HepG2 (cell line): ENCODE measurements around the gene SAMD10. TPM values are rescaled to one million over a fixed set of nuclear protein-coding genes. Genes with fewer than 3 reads are reported as not detected.
A peak's percentile ranks its signal among the peaks of the same experiment; 100 is the strongest.

Experiments
- ATAC-seq: fragments of 200-7000 bp; cut with Tn5 transposase; 3 replicates; pipeline ENCODE4 v1.9.1; 2020; ENCODE audit warnings: mild to moderate bottlenecking, moderate library complexity
- BruUV-seq: library from RNA; stranded (reverse); fragments of 400-500 nt; replicated peaks from 2 replicates; lab custom pipeline; 2021; lab: Mats Ljungman, UMichigan
- CTCF ChIA-PET: fragments of 300-600 bp; formaldehyde crosslinking; extraction: SDS; loops from one replicate; lab custom pipeline; 2021; ENCODE audit warnings: low total read pairs, inconsistent platforms, low intra/inter-chr PET ratio; lab: Yijun Ruan, JAX
- POLR2A ChIA-PET: fragments of 350-600 bp; sonication (Branson Sonifier 250); formaldehyde crosslinking; loops from one replicate; lab custom pipeline; 2020; ENCODE audit warnings: antibody characterized with exemption, inconsistent platforms; lab: Yijun Ruan, JAX
- DNase-seq: peaks from one replicate; pipeline ENCODE4 v3.0.0-alpha.2; 2015; ENCODE audit warnings: low spot score
- FAIRE-seq: peaks from 3 replicates; lab custom pipeline; 2011; peaks lifted over from hg19 to GRCh38; lab: Jason Lieb, UNC
- H2AFZ ChIP-seq: one replicate; pipeline ENCODE4 v1.6.1; 2011; ENCODE audit warnings: low read length, inconsistent platforms
- H3K27ac ChIP-seq: fragments of 300-600 bp; 3 replicates; pipeline ENCODE4 v1.8.0; 2011; ENCODE audit warnings: mixed run types, mild to moderate bottlenecking, mixed read lengths, low read length, inconsistent platforms; ENCODE audit not compliant: insufficient read depth; ENCODE audit errors: extremely low read length
- H3K27me3 ChIP-seq, 2 experiments: fragments of 200-600 bp in 1 of 2; 2 replicates in 1 of 2; 3 replicates in 1 of 2; pipeline versions ENCODE4 v1.6.0 to v1.8.0; 2011; ENCODE audit warnings: low read length in 2 of 2, mild to moderate bottlenecking in 2 of 2, moderate library complexity in 2 of 2, inconsistent platforms in 1 of 2; ENCODE audit not compliant: insufficient read depth in 2 of 2, control insufficient read depth in 1 of 2
- H3K36me3 ChIP-seq, 2 experiments: fragments of 200-600 bp in 1 of 2; replicated peaks in 1 of 2; 2 replicates in 1 of 2; 3 replicates in 1 of 2; pipeline versions ENCODE4 v1.5.1 to v1.8.0; 2011; ENCODE audit warnings: low read length in 2 of 2, inconsistent platforms in 1 of 2; ENCODE audit not compliant: insufficient read depth in 2 of 2, control insufficient read depth in 1 of 2
- H3K4me1 ChIP-seq: 2 replicates; pipeline ENCODE4 v1.5.1; 2012; ENCODE audit warnings: low read length, inconsistent platforms; ENCODE audit not compliant: insufficient read depth
- H3K4me2 ChIP-seq: 2 replicates; pipeline ENCODE4 v1.6.0; 2011; ENCODE audit warnings: low read depth, low read length, inconsistent platforms
- H3K4me3 ChIP-seq, 3 experiments: fragments of 200-600 bp in 1 of 3; sonication (generic), shearing (Covaris generic) in 1 of 3; replicated peaks in 1 of 3; 2 replicates each; pipeline ENCODE4 v1.5.1; 2011 to 2016; ENCODE audit warnings: low read length in 3 of 3, inconsistent platforms in 2 of 3, low read depth in 2 of 3, mild to moderate bottlenecking in 2 of 3, control low read depth in 1 of 3, mixed read lengths in 1 of 3; ENCODE audit not compliant: insufficient read depth in 1 of 3
- H3K79me2 ChIP-seq: one replicate; pipeline ENCODE4 v1.6.1; 2011; ENCODE audit warnings: low read length, inconsistent platforms; ENCODE audit not compliant: insufficient read depth
- H3K9ac ChIP-seq: 2 replicates; pipeline ENCODE4 v1.6.0; 2011; ENCODE audit warnings: mild to moderate bottlenecking, low read depth, low read length, inconsistent platforms; ENCODE audit not compliant: insufficient read depth
- H3K9me3 ChIP-seq: 2 replicates; pipeline ENCODE4 v1.5.1; 2012; ENCODE audit warnings: mild to moderate bottlenecking, low read length
- H4K20me1 ChIP-seq: 2 replicates; pipeline ENCODE4 v1.6.0; 2011; ENCODE audit warnings: inconsistent platforms, mild to moderate bottlenecking, low read length, moderate library complexity; ENCODE audit not compliant: insufficient read depth
- ATF6 ChIP-seq: sonication (generic); formaldehyde crosslinking; conservative IDR thresholded peaks from 2 replicates; pipeline ENCODE4 v1.4.0; 2020; ENCODE audit warnings: missing genetic modification reagents
- CBX1 ChIP-seq: IDR thresholded peaks from one replicate; pipeline ENCODE4 v1.6.1; 2016; ENCODE audit warnings: antibody characterized with exemption, low read depth
- KDM4B ChIP-seq: sonication (generic); formaldehyde crosslinking; IDR thresholded peaks from 2 replicates; pipeline ENCODE4 v1.4.0; 2020; ENCODE audit warnings: missing genetic modification reagents
- ONECUT2 ChIP-seq: sonication (generic); formaldehyde crosslinking; IDR thresholded peaks from 2 replicates; pipeline ENCODE4 v1.4.0; 2020; ENCODE audit warnings: missing genetic modification reagents
- PCBP1 ChIP-seq: fragments of 200-400 bp; formaldehyde crosslinking; IDR thresholded peaks from 2 replicates; pipeline ENCODE4 v1.6.1; 2017; ENCODE audit warnings: mild to moderate bottlenecking, low read depth, low read length, borderline replicate concordance
- POLR2G ChIP-seq: fragments of 200-400 bp; formaldehyde crosslinking; IDR thresholded peaks from 2 replicates; pipeline ENCODE4 v1.6.1; 2018; ENCODE audit warnings: mild to moderate bottlenecking, low read depth, low read length, moderate library complexity
- RBFOX2 ChIP-seq: fragments of 200-400 bp; formaldehyde crosslinking; IDR thresholded peaks from 2 replicates; pipeline ENCODE4 v1.6.1; 2017; ENCODE audit warnings: low read depth, mild to moderate bottlenecking, low read length
- SIX1 ChIP-seq: sonication (generic); formaldehyde crosslinking; IDR thresholded peaks from 2 replicates; pipeline ENCODE4 v1.4.0; 2020; ENCODE audit warnings: missing genetic modification reagents, borderline replicate concordance
- STAT5B ChIP-seq: sonication (generic); formaldehyde crosslinking; IDR thresholded peaks from 2 replicates; pipeline ENCODE4 v1.4.0; 2020; ENCODE audit warnings: missing genetic modification reagents
- TIGD3 ChIP-seq: sonication (generic); formaldehyde crosslinking; IDR thresholded peaks from 2 replicates; pipeline ENCODE4 v1.5.1; 2020; ENCODE audit warnings: mild to moderate bottlenecking, missing genetic modification reagents, borderline replicate concordance
- U2AF2 ChIP-seq: fragments of 200-400 bp; formaldehyde crosslinking; IDR thresholded peaks from 2 replicates; pipeline ENCODE4 v1.6.1; 2017; ENCODE audit warnings: low read depth, mild to moderate bottlenecking, low read length
- ZBTB26 ChIP-seq: IDR thresholded peaks from 2 replicates; pipeline ENCODE4 v1.6.1; 2016; ENCODE audit warnings: missing compliant biosample characterization, missing genetic modification reagents, borderline replicate concordance
- ZNF160 ChIP-seq: sonication (generic); formaldehyde crosslinking; IDR thresholded peaks from 2 replicates; pipeline ENCODE4 v1.8.0; 2022; ENCODE audit warnings: mild to moderate bottlenecking, inconsistent platforms, missing genetic modification reagents
- ZNF234 ChIP-seq: sonication (generic); formaldehyde crosslinking; conservative IDR thresholded peaks from 2 replicates; pipeline ENCODE4 v1.5.1; 2020; ENCODE audit warnings: mild to moderate bottlenecking, missing genetic modification reagents
- ZNF660 ChIP-seq: sonication (generic); formaldehyde crosslinking; IDR thresholded peaks from 2 replicates; pipeline ENCODE4 v1.5.1; 2020; ENCODE audit warnings: mild to moderate bottlenecking, low read depth, missing genetic modification reagents, borderline replicate concordance
- ZNF776 ChIP-seq: sonication (generic); formaldehyde crosslinking; IDR thresholded peaks from 2 replicates; pipeline ENCODE4 v1.4.0; 2020; ENCODE audit warnings: mild to moderate bottlenecking, missing genetic modification reagents
- ZSCAN22 ChIP-seq: sonication (generic); formaldehyde crosslinking; IDR thresholded peaks from 2 replicates; pipeline ENCODE4 v1.4.0; 2020; ENCODE audit warnings: mild to moderate bottlenecking, missing genetic modification reagents
- WGBS: methylation state at CpG from one replicate; pipeline ENCODE4 v1.1.6; 2017; ENCODE audit warnings: low lambda C conversion rate; 5-methylcytosine and 5-hydroxymethylcytosine counted together
- in situ Hi-C: cut with HindIII; loops from 2 replicates; pipeline ENCODE4 v1.10.0; 2017; ENCODE audit warnings: low pct_unique_long_range_greater_than_20kb; ENCODE audit not compliant: extremely low pct_ligation_motif_present
- intact Hi-C: fragments of 100-400 bp; cut with micrococcal nuclease; formaldehyde crosslinking; loops from one replicate; pipeline ENCODE4 v1.10.0; 2022; ENCODE audit not compliant: unreplicated experiment
- polyA plus RNA-seq, 8 experiments: library from polyadenylated mRNA; depleted of rRNA in 3 of 8; stranded (reverse) in 7 of 8; unstranded in 1 of 8; fragments of >200 nt; fragmentation: Illumina TruSeq in 4 of 8; extraction: Trizol in 4 of 8; gene quantifications; 2 replicates each; pipeline versions ENCODE4 v1.2.1 to v1.2.3, GENCODE V29; 2011 to 2016; ENCODE audit warnings: low read depth in 4 of 8, missing spikeins in 1 of 8, mixed read lengths in 1 of 8; ENCODE audit not compliant: insufficient read depth in 1 of 8
- total RNA-seq, 5 experiments: library from RNA; depleted of rRNA; stranded (reverse); fragments of >200 nt; fragmentation: Illumina TruSeq; extraction: Trizol; gene quantifications; 2 replicates each; pipeline ENCODE4 v1.2.3, GENCODE V29; 2016; ENCODE audit warnings: low read depth in 1 of 5

SAMD10 gene
- total and polyA plus RNA-seq, 2 of the 13 experiments (the other 11 are each of a cell fraction or from before 2014, with no cell fraction given), result 6.1 to 11.0 TPM

- TF ChIP-seq ATF6 (CRISPR knock-in tag), result no peak
These were observed 36.3 kb downstream of the SAMD10 start (continued) for GRCh38 chr20:63942969-63943807.

GRCh38 chr20:63942250-63942951, 37.0 kb downstream of the SAMD10 start:
- peak overlapping the region; percentile 11 for H3K27ac ChIP-seq
- 96% methylated on average over 30 of the region's 30 CpGs for WGBS
- H3K4me1 ChIP-seq, result no peaks in the 10 kb centered on the region
- H3K36me3 ChIP-seq, result peaks cover 50 to 78% of the 10 kb centered on the region in 2 experiments
- BruUV-seq, result no TSS peak
- intact Hi-C loops (no loop called here), in situ Hi-C loops (no loop called here)
- no peak overlapping the region for H3K9ac ChIP-seq
- H2AFZ ChIP-seq, result no peak overlapping the region
- peaks cover 13% of the 10 kb centered on the region for H3K79me2 ChIP-seq
- CTCF ChIA-PET, result no interaction called here
- no peaks in the 10 kb centered on the region for H3K9me3 ChIP-seq
- ATAC-seq (no peak; the same call in 2 of the 3 replicates), DNase-seq (no peak), FAIRE-seq (no peak)
- POLR2A ChIA-PET, result interaction anchor here (1.8 kb wide), 1 partner anchor 15 kb away, joined by 11 read pairs; the partner anchor contains the start of gene UCKL1
- H3K4me2 ChIP-seq, result no peak overlapping the region
- H3K4me3 ChIP-seq, result no peak overlapping the region
- H3K27me3 ChIP-seq, result no peaks in the 10 kb centered on the region
- peaks cover 38% of the 10 kb centered on the region; the same call in 1 of the 2 replicates for H4K20me1 ChIP-seq
- no peak for TF ChIP-seq CBX1
- peak; percentile 75; the same call in 1 of the 2 replicates for TF ChIP-seq PCBP1
- no peak for TF ChIP-seq SIX1 (CRISPR knock-in tag)
- TF ChIP-seq ZSCAN22 (CRISPR knock-in tag), result no peak
- TF ChIP-seq ZNF776 (CRISPR knock-in tag), result no peak
- no peak for TF ChIP-seq U2AF2
- TF ChIP-seq ZNF660 (CRISPR knock-in tag), result no peak
- 0 out of 2 replicates have a peak, but pooled peaks have one; percentile 3 for TF ChIP-seq POLR2G
- no peak for TF ChIP-seq ZNF234 (CRISPR knock-in tag)
- TF ChIP-seq RBFOX2, result no peak
- TF ChIP-seq ZNF160 (CRISPR knock-in tag), result no peak
- TF ChIP-seq ONECUT2 (CRISPR knock-in tag), result no peak
- no peak for TF ChIP-seq KDM4B (CRISPR knock-in tag)
- TF ChIP-seq STAT5B (CRISPR knock-in tag), result no peak
- no peak for TF ChIP-seq TIGD3 (CRISPR knock-in tag)
- TF ChIP-seq ZBTB26 (CRISPR knock-in tag), result no peak
